NCI-H526 treated with DMSO at 0.1 percent for 48 hours (cell line): ENCODE measurements around the gene GRID2.

Experiments used
- DNase-seq: peaks from one replicate; lab custom pipeline; 2025; lab: John Stamatoyannopoulos, UW

Gene GRID2

GRCh38 chr4:93084599-93085305 is 781.0 kb downstream of the GRID2 start:
- no peak for DNase-seq

GRCh38 chr4:93086356-93086755 is 782.6 kb downstream of the GRID2 start:
- no peak for DNase-seq

- DNase-seq, result no peak
Measured at GRCh38 chr4:93092765-93093164, 789.0 kb downstream of the GRID2 start.

DNA sequence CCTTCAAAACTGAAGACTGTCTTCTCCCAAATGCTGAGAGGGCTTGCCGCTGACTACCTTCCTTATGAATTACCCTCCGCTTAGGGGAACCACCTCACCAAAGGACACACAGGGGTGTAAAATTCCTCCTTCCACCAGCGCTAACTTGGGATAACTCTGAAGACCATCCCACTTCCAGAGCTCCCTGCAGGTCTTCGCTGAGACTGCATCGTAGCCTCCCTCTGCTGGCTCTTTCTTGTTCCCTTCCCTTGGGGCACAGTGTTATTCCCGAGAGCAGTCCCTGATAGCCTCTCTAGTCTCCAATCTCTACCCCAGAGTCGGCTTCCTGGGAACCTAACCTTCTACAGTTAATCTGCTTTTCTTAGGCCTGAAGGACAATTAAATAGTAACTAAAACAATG is 799.3 kb downstream of the GRID2 start:
- no peak for DNase-seq

- no peak for DNase-seq
Measured at GRCh38 chr4:93116624-93117023, 812.9 kb downstream of the GRID2 start.

GRCh38 chr4:93127489-93127888 is 823.7 kb downstream of the GRID2 start:
- DNase-seq, result no peak

DNA sequence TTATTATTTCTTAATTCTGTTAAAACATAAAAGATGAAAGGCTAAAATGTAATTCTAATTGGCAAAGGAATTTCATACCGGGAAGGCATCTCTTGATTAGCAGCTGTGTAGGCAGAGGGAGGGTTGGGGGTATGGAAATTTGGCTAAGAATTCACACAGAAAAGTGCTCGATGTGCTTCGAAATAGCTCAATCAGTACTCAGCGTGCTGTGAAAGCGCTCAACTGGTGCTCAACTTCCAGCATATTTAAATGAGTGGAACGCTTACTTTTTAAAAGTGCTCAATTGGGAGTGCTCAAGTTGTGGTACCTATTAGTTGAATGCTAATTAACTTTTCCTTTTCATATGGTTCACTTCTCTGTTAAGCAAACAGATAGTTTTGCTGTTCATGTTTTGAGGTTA is 828.9 kb downstream of the GRID2 start:
- DNase-seq, result no peak

- no peak for DNase-seq
Measured at GRCh38 chr4:93139118-93139517, 835.4 kb downstream of the GRID2 start.

GRCh38 chr4:93143902-93144301 is 840.1 kb downstream of the GRID2 start:
- no peak for DNase-seq

DNA sequence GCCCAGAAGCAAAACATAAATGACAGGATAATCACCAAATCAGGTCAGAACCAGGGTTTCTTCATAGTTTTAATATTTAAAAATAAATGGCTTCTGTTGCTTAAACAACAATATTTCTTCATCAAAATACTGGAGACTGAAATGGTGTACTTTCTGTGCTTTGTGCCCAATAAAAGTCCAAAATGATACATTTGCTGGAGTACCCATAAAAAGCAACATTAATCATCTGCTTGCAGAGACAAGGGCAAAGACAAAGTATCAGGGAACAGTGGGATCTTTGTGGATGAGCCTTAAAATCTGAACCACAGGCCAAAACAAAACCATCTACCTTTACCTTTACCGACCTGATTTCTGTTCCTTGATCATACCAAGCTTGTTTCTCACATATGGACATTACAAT is 840.9 kb downstream of the GRID2 start:
- DNase-seq, result no peak

- no peak for DNase-seq
Measured at GRCh38 chr4:93147524-93148212, 843.9 kb downstream of the GRID2 start.

- no peak for DNase-seq
Measured at GRCh38 chr4:93152491-93152890, 848.7 kb downstream of the GRID2 start.

DNA sequence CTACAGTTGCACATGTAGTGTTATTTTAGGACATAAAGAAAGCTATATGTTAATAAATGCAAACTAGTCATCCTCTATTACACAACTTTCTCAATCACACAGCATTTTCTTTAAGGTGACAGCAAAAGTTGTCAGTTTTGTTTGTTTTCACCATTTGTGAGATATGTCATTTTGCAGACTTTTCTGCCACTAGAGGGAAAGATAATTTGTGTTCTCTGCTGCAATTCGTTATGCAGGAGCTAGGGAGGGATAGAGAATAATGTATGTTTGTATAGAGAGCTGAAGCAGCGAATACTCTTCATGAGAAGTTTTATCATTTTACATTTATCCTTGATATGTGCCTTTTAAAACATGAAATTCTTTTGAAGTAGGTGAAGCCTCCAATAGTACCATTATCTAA is 854.2 kb downstream of the GRID2 start:
- DNase-seq, result peak; percentile 40

GRCh38 chr4:93168053-93168452 is 864.3 kb downstream of the GRID2 start:
- no peak for DNase-seq

GRCh38 chr4:93169966-93170365 is 866.2 kb downstream of the GRID2 start:
- DNase-seq, result no peak

DNA sequence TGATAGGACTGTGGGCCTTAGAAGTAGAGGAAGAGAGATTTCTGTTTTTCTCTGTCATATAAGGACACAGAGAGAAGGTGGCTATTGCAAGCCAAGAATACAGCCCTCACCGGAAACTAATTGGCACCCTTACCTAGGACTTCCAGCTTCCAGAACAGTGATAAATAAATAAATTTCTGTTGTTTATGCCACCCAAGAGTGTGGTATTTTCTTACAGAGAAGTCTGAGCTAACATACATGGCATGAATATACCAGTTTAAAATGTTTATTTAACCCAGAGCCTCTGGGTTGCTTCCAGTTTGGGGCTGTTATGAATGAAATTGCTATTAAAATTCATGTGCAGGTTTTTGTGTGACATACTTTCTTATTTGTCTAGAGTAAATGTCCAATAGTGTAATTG is 870.8 kb downstream of the GRID2 start:
- no peak for DNase-seq

DNA sequence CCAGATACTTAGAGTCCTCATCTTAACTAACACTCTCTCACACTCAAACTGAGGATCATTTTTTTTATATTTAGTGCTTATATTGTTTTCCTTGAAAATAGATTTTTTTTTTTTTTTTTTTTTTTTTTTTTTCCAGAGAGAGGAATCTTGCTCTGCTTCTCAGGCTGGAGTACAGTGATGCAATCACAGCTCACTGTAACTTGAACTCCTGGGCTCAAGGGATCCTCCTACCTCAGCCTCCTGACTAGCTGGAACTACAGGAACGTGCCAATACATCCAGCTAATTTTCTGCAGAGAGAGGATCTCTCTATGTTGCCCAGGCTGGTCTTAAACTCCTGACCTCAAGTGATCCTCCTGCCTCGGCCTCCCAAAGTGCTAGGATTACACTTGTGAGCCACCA is 874.5 kb downstream of the GRID2 start:
- DNase-seq, result no peak

- DNase-seq, result no peak
Measured at GRCh38 chr4:93179044-93179443, 875.3 kb downstream of the GRID2 start.

DNA sequence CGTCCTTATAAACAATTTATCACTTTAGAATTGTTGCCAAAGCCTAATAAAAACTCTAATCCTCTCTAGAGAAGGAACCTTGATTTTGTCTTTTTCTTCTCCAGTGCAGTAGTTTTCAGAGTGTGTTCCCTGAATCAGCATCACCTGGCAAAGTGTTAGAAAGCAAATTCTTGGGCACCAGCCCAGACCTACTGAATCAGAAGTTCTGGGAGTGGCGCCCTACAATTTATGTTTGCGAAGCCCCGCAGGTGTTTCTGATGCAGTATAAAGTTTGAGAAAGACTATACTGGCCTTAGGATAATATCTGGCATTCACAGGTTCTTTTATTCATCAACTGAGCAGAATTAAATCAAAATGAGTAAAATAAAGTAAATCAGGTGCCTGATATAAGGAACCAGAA is 879.0 kb downstream of the GRID2 start:
- no peak for DNase-seq

GRCh38 chr4:93183576-93183975 is 879.8 kb downstream of the GRID2 start:
- no peak for DNase-seq

DNA sequence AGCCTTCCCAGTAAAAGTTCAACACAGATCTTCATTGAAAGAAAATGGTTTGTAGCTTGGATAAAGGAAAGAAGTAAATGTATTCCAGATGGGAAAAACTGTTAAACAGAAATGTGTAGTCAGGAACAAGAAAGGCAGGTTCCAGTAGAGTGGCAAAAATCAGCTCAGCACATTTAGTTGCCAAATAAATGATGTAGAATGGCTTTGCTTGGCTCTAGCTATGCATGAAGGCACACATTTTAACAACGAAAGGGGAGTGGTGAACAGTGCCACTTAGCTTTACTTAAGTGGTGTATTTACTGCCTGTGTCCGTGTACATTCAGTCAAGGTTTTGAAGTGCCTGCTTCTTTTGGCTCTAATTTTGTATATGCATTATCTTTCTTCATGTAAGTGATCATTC is 880.3 kb downstream of the GRID2 start:
- DNase-seq, result no peak

DNA sequence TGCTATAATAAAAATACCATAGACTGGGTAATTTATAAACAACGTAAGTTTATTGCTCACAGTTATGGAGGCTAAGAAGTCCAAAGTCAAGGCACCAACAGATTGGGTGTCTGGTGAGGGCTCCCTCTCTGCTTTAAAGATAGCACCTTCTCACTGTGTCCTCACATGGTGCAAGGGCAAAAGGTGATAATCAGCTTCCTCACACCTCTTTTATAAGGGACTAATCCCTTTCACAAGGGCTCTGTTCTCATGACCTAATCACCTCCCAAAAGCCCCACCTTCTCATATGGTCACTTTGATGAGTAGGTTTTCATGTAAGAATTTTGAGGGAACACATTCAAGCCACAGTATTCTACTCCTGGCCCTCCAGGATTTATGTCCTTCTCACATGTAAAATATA is 883.1 kb downstream of the GRID2 start:
- DNase-seq, result no peak

DNA sequence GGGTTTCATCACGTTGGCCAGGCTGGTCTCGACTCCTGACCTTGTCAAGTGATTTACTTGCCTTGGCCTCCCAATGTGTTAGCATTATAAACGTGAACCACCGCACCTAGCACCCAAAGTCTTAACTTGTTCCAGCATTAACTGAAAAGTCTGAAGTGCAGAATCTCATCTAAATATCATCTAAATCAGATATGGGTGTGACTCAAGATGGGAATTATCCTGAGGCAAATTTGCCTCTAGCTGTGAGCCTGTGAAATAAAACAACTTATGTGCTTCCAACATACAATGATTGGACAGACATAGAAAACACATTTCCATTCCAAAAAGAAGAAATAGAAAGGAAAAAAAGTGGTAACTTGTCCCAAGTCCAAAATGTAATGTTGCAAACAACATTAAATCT is 883.7 kb downstream of the GRID2 start:
- DNase-seq, result no peak

DNA sequence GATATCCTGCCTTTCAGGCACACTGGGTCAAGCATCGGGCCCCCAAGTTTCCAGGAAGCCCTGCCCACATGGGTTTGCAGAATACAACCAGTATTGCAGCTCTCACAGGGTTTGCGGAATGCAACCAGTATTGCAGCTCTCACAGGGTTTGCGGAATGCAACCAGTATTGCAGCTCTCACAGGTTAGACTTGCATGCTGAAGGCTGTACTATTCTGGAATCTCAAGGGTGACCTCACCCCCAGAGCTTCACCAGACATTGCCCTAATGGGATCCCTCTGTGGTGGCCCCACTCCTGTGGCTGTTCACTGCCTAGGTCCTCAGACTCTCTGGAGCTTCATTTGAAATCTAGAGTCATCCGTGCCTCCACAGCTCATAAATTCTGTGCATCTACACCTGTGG is 884.1 kb downstream of the GRID2 start:
- DNase-seq, result no peak
